HG03565 (cell line): Measurements from ENCODE around the gene WT1.
"Not testable (repeated sequence)": the region's sequence is repeated elsewhere in the genome, so short reads cannot be mapped to it uniquely, and the experiment has no call there.

Experiments
- ATAC-seq: cut with Tn5 transposase; IDR thresholded peaks from one replicate; pipeline ENCODE4 v1.9.1; 2021; ENCODE audit warnings: mild to moderate bottlenecking, moderate library complexity; ENCODE audit not compliant: unreplicated experiment

The WT1 gene

DNA sequence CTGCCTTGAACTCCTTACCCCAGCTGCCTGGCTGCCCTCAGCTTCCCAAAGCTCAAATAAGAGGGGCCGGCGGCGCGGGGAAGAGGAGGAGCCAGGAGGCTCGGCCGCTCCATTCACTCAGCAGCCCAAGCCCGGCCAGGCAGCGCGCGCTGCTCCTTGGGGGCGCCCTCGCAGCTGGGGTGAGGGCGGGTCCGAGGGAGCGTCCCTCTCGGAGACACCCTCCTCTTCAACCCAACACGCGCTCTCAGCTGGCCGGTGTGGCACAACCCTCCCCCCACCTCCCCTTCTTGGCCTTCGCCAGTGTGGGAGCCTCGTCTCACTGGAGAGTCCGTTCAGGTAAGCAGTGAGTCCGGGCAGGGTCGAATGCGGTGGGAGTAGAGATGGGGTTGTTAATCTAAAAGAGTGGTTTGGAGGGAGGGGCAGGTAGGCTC is at the start of gene WT1:
WT1 (minus strand) TSS at position 29 of the 431 bp plus-strand sequence.
- no peak for ATAC-seq

DNA sequence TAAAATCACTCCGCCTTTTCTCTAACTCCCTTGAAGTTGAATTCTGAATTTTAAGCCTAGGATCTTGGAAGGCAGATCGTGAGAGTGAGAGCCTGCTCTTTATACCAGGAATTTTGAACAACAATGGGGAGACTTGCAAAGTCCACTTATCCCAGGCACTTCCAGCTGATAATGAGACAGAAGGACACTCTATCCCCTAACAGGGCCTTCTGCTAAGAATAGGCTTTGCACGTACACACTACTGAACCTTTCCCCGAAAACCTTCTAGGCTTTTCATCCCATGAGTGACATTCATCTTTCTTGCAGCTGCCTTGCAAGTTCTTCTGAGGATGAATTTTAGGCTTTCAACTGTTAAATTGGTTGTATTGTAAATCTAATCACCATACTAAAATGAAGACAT is 44.0 kb upstream of the WT1 start:
- no peak for ATAC-seq

DNA sequence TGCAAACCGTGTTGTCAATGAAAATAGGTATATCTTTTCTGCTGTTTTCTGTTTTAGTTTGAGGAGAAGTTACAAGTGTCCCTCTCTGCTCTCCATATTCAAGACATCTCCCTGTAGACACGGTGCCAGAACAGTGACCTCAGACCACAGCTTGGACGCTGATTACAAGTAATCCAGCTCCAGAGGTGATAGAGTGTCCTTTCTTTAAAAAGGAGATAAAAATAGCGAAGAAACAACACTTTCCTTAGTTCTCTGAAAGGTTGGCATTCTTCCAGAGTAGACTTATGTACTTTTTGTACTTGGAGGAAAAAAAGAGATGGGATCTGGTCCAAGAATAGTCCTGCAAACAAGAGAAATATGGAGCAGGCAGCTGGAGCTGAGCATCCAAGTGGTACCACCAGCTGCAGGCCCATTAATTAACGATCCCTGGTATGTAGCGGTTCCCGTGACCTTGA is 43.0 kb upstream of the WT1 start:
- no peak for ATAC-seq

DNA sequence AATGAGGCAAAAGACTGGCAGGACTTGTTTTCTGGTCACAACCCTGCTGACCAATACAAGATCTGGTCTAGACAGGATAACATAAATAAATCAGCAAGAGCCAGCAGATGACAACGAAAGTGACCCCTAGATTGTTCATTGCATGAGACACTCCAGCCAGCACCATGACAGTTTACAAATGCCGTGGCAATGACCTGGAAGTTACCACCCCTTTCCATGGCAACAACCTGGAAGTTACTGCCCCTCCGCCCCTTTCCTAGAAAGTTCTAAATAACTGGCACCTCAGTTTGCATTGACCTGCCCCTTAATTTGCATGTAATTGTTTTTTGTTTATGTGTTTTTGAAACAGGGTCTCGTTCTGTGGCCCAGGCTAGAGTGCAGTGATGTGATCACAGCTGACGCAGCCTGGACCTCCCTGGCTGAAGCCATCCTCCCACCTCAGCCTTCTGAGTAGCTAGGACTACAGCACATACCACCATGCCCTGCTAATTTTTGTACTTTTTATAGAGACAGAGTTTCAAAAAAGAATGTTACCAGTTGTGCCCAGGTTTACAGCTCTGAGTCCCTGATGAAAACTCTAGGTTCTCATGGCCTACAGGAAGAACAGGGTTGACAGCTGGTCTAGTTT is 38.1 kb upstream of the WT1 start:
- ATAC-seq, result no peak

DNA sequence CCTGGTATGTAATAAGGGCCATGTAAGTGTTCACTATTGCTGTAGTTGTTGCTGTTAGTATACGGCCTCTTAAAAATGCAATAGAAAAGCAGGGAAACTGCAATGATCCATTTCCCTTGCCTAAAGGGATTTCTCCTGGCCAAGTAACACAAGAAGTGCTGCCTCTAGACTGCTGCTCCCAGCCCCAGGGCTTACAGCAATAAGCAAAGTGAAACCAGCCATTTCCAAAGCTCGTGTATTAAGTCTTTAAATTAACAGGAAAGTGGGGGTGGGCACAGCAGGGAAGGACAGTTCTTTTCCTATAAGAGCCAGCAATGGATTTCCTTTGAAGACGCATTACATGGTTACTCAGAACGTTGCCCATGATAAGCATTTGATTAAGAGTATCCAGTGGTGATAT is 36.9 kb upstream of the WT1 start:
- no peak for ATAC-seq

DNA sequence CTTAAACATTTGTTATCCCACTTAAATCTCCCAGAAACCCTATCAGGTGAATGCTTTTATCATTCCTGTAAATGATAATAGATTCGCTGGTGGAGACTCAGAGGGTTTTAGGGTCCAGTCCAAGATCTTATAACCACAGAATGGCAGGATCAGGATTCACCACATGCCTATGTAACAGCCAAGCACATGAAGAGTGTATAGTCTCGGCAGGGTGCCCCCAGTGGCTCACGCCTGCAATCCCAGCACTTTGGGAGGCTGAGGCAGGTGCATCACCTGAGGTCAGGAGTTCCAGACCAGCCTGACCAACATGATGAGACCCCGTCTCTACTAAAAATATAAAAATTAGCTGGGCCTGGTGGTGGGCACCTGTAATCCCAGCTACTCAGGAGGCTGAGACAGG is 36.2 kb upstream of the WT1 start:
- ATAC-seq, result not testable (repeated sequence)

DNA sequence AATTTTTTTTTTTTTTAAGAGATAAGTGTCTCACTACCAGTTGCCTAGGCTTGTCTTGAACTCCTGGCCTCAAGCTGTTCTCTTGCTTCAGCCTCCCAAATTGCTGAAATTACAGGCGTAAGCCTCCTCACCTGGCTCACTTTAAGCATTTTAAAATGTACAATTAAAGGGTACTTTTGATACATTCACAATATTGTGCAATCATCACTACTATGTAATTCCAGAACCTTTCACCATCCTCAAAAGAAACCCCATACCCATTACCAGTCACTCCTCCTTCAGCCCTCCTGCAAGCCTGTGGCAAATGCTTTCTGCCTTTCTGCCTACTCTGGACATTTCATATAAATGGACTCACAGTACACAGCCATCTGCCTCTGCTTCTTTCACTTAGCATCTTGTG is 34.5 kb upstream of the WT1 start:
- ATAC-seq, result no peak

DNA sequence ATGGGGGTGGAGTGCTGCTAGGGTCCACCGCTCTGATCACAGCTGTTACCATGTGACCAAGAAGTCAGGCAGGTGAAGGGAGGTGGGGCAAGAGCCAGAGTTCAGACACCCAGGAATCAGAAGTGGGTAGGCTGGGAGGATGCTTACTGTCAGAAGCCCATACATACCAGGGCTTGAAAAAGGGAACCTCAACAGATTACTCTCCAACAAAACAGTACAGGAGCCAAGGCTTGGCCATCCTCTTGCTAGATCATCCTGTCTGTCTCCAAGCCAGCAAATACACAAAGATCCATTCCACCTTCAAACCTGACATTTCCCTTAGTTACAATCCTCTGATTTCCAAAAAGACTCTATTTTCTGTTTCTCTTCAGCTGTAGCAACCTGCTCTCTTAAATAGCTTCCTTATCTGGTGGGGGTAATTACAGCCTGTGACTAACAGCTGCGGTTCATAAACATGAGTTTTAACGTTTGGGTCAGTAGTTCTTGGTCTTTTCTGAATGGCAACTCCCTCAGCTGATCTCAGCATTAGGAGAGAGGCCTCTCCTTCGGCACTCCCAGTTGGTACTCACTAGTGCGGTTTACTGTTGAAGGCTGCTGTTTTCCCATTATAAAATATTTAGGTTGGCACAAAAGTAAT is 31.1 kb upstream of the WT1 start:
- ATAC-seq, result no peak

DNA sequence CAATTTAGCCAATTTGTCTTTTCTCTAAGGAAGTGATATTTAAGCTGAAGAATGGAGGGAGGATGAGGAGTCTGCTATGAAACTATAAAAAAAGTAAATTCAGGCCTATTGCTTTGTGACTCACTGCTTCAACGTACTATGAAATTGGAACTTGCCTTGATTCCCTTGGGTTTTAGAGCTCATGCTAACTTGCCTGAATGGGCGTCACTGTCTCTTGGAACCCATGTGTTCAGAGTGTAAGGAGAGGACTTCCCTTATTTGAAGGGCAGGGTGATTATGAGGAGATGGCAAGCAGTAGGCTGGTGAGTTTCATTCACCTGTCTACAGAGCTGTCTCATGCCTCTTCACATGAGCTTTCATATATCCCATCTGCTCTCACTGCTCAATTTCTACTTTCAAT is 28.7 kb upstream of the WT1 start:
- no peak for ATAC-seq

DNA sequence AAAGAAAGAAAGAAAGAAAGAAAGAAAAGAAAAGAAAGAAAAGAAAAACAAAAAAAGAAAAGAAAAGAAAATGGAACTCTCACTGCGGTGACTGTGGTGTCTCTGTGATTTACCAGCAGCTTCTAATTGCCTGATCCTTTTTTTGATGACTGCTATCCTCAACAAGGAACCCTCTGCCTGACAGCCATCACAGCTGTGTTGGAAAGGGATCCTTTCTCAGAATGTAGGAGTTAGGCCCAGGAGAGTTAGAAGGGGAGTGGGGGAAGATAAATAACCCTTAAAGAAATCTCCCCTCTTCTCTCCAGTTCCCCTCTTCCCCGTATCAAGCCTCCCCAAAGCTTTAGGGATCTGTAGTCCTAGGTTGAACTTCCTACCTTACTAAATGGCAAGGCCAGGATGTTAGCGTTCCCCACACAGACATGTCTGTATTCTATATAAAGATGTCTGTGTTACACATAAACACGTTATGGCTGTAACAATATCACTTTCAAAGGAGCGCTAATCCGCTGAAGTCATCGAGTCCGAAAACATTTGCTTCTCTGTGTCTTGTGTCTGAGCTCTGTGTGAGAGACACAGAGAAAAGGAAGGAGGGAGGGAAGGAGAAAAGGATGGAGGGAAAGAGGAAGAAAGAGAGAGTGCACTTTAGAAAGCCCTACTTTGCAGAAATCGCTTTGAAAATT is 26.8 kb upstream of the WT1 start:
- ATAC-seq, result no peak

DNA sequence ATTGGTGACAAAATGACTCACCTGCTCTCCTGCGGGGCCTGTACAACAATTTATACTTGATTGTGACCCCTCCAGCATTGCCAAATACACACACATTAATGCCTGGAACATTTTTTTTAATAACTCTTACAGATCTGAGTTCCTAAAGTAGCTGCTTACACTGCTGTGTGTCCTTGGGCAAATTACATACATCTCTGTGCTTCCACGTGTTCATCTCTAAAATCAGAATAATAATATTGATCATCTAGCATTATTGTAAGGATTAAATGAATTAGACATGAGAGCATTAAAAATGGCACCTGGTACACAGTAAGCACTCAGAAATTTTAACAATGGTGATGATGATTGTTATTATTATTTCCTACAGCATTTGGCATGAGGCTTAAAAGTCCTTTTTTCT is 21.5 kb upstream of the WT1 start:
- ATAC-seq, result no peak

DNA sequence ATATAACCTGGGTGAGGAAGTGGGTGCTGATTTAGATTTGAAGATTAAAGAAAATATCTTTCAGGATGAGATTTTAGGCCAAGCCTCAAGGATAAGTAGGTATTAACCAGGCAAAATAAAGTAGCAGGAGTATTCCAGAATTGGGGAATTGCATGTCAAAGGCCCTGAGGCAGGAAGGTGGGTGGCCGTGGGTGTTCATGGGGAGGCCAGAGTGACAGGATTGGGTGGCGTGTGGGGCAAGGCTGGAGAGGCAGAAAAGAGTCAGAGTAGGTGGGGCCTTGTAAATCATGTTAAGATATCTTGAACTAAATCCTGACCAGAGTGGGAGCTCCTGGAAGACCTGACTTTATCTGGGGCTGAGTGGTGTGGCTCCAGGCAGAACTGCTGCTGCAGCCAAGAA is 19.7 kb upstream of the WT1 start:
- no peak for ATAC-seq

DNA sequence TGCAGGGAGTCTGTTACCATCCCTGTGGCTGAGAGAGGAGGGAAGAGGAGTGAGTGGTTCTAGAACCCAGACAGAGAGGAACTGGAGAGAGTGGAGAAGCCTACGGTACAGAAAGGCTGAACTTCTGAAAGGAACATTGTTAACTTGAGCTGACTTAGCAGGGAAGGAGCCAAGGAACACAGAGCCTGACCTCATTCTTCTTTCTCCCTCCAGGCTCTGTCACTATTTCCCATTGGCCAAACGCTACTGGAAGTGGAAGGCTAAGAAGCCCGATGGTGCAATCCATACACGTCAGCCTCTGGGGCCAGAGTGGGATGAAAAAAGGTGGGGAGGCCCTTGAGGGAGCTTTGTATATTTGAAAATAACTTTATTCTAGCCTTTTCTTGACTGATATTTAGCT is 16.5 kb upstream of the WT1 start:
- no peak for ATAC-seq

DNA sequence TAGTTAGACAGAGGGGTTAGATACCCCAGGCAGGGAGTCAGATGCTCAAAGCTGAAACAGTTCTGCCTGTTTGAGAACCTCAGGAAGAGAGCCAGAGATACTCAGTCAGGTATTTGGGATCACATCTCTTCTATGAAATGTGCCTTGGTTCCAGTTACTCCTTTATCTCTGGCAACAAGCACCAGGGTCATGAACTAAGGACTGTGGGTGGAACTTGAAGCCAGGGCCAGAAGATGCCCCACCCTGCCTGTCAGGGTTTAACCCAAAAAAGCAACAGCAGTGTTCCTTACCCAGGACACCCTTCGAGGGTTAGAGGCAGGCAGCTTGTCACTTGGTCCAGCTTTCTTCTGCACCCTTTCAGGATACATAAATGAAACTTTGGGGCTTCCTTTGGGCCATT is 15.0 kb upstream of the WT1 start:
- no peak for ATAC-seq

DNA sequence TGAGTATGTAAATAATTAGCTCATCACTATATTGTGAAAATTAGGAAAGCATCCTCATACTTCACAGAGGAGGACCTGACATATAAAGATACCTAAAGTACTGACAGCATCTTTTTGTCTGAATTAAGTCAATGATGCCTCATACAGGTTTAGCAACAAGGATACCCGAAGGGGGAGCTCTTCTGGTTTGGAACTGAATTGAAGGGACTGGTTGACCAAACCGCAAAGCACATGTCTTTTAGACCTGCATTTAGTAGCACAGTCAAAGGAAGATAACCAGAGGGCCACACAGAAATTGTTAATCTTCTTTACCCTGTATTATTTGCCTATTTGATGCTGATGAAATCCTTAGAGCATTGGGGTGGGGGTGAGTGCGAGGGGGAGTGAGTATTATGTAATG is 12.9 kb upstream of the WT1 start:
- ATAC-seq, result no peak

DNA sequence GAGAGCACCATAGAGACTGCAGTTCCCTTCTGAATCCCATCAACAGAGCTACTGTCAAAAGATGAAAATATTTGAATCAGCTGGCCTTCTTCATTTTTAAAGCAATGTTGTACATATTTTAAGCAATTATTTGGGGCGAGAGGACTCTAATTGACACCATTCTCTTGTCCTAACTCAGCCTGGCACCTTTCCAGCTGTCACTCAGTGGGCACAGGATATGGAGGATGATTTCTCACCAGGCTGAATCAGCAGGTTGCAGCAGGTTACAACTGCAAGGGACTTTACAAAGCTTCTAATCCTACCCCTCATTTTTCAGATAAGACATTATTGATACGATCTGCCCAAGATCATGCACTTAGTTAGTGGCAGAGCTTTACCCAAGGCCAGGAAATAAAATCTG is 11.9 kb upstream of the WT1 start:
- ATAC-seq, result no peak

DNA sequence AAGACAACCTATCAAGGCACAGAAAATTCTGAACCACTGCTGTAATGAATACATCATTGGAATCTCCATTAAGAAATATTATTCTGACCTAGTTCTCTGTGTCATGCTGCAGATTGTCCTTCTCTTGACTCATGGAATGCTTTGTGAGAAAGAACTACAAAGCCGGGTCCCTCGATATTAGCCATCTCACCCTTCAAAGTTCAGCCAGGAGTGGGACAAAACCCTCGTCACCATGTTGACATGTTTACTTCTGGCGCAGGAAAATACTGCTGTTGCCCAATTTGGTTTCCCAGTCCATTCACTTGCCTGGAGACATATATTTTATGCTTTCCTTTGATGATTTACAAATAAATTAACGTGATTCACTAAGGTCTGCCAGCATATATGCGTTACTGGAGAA is 10.9 kb upstream of the WT1 start:
- ATAC-seq, result no peak

DNA sequence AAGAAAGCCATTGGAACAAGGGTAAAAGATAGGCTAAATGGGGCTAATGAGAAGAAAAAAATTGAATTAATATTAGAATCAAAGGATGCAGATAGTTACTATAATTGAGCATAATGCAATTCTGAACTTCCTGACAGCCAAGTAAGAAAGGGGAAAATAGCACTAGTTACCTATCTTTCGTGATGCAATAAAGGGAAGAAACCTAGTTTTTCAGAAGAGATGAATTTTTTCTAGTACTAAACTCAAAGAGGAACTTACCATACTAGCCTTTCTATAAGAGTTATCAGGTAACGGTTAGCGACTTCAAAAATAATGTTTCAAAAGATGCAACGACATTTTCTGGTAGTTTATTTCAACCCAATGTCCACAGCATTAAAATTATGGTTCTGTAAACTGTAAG is 8.8 kb upstream of the WT1 start:
- no peak for ATAC-seq

DNA sequence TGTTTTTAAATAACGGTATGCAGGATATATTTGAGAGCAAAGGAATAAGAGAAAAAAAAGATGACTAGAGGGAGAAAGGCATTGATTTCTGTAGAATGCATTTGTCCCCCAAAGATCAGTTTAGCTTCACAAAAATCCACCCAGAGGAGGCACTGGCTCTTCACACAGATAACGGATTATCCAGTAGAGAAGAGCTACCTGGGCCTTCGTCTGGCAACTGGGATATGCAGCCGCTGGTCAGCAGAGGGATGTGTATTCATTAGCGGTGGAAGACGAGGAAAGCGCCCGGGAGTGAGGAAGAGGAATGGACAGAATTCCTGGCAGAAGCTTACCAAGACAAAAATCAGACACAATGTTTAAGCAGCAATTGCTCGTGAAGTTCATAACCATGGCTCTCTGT is 5.6 kb upstream of the WT1 start:
- ATAC-seq, result no peak

DNA sequence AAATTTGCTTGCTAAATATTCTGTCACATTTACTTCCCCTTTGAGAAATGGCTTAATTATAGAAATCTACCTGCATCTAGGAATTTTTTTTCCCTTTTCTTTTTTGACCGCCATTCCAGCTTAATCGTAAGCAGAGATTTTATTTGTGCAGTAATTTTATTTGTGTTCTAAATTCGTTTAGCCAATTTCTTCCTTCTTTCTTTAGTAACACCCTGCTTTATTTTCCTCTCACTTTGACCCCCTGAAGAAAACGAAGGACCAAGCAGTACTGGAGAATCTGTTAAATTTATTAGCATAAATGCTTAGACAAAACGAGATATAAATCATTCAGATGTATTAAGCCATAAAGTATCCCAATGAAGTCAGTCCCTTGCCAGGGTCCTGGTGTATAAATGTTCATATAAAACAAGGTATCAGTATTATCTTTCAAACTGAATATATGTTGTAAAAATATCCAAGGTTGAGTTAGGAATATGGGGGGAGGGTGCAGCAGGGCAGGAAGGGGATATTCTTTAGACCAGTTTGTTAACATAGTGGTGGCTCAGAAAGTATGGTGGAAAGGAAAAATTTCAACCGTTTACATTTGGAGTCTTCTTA is 5.1 kb upstream of the WT1 start:
- ATAC-seq, result no peak

DNA sequence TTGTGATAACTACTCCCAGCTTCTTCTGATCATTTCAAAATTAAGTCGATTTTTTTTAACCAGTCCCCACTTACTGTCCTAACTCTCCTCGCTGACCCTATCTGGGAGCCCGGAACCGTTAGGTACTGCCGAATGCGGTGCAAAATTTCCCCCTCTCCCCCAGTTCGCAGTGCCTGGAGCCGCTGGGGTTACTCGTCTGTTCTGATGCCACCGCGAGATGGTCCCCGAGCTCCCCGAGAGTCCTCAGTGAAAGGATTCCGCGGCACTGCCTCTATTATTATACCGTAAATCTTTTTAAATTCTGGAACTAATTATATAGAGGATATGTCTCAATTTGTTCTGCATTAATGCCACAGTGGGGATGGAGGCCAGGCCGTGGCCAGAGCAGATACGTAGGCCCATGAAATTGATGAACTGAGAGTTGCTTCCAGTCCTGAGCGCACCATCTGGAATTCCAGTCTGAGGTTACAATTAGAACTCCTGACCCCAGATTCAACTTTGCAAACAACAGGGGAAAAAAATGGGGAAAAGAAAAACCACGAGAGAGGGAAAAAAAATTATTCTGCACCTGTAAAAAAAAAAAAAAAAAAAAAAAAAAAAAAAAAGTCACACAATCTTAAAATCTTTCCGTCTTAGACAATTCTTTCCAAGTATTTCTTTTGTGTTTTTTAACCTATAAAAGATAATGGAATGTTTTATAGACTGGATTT is 4.3 kb upstream of the WT1 start:
- no peak for ATAC-seq
